ENCODE results near the gene NLRP12.
A peak's percentile ranks its signal among the peaks of the same experiment; 100 is the strongest.
"Not testable (repeated sequence)": the region's sequence is repeated elsewhere in the genome, so short reads cannot be mapped to it uniquely, and the experiment has no call there.

NLRP12 gene

GRCh38 chr19:53780506-53780905 lies 43.6 kb downstream of the NLRP12 start:
- no peak for DNase-seq

GRCh38 chr19:53775524-53775923 lies 48.6 kb downstream of the NLRP12 start:
- no peak for DNase-seq

- not testable (repeated sequence) for DNase-seq
Measured at GRCh38 chr19:53774491-53774890, 49.6 kb downstream of the NLRP12 start.

- DNase-seq: no peak
Measured at GRCh38 chr19:53773999-53774398, 50.1 kb downstream of the NLRP12 start.

GRCh38 chr19:53772943-53773342 lies 51.2 kb downstream of the NLRP12 start:
- DNase-seq: peak; percentile 24

GRCh38 chr19:53771144-53771543 lies 53.0 kb downstream of the NLRP12 start:
- no peak for DNase-seq

- DNase-seq: not testable (repeated sequence)
Measured at GRCh38 chr19:53769696-53770309, 54.3 kb downstream of the NLRP12 start.

- DNase-seq: no peak
Measured at GRCh38 chr19:53768401-53768800, 55.7 kb downstream of the NLRP12 start.

- not testable (repeated sequence) for DNase-seq
Measured at GRCh38 chr19:53758991-53759390, 65.1 kb downstream of the NLRP12 start.

Measured in effector CD8-positive, alpha-beta T cell (primary cell).